ENCODE data around the gene HS3ST1. TPM values are rescaled to one million over a fixed set of nuclear protein-coding genes. Genes with fewer than 3 reads are reported as not detected.

HS3ST1 gene
- total RNA-seq, 1 experiment from 2014 or later, result 1.3 TPM

DNA sequence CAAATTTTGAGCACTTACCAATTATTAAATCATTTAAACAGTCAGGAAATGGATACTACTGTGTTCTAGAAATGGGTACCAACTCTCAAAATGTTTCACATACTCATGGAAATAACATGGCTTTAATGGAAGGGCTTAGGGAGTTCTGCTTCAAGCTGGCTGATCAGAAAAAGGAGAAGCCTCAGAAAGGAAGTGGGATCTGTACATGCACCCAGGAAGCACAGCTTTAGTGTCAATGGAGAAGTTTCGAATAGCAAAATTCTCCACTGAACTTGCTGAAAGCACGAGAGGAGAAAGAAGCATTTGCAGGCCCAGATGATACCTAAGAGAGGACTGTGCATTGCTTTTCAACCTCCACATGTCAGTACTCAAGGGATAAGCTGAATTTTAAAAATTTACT lies 11.1 kb upstream of the HS3ST1 start:
- in situ Hi-C loops (cut with HindIII; ENCODE audit: low pct_unique_long_range_greater_than_20kb, low sequenced_read_pairs), result no loop called here
- no peak for DNase-seq (ENCODE audit: low read depth, low spot score)

DNA sequence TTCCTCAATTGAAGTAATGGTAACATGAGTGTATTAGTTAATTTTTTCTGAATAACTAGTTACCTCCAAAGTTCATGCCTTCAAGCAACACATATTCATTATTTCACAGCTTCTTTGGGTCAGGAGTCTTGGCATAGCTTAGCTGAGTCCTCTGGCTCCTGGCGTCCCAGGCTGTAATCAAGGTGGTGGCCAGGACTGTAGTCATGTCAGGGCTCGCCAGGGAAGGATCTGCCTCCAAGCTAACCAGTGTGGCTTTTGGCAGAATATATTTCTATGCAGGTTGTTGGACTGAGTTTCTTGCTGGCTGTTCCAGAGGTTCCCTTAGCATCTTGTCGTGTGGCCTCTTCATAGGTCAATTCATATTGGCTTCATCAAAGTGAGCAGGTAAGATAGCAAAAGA lies 10.0 kb upstream of the HS3ST1 start:
- in situ Hi-C loops (cut with HindIII; ENCODE audit: low pct_unique_long_range_greater_than_20kb, low sequenced_read_pairs), result no loop called here
- DNase-seq (ENCODE audit: low read depth, low spot score), result no peak

GRCh38 chr4:11436673-11437072 lies 8.0 kb upstream of the HS3ST1 start:
- DNase-seq (ENCODE audit: low read depth, low spot score), result no peak
- in situ Hi-C loops (cut with HindIII; ENCODE audit: low pct_unique_long_range_greater_than_20kb, low sequenced_read_pairs), result no loop called here

- in situ Hi-C loops (cut with HindIII; ENCODE audit: low pct_unique_long_range_greater_than_20kb, low sequenced_read_pairs), result no loop called here
- no peak for DNase-seq (ENCODE audit: low read depth, low spot score)
These were observed 7.4 kb upstream of the HS3ST1 start for GRCh38 chr4:11436084-11436483.

GRCh38 chr4:11435557-11435956 lies 6.9 kb upstream of the HS3ST1 start:
- DNase-seq (ENCODE audit: low read depth, low spot score), result no peak
- in situ Hi-C loops (cut with HindIII; ENCODE audit: low pct_unique_long_range_greater_than_20kb, low sequenced_read_pairs), result no loop called here

DNA sequence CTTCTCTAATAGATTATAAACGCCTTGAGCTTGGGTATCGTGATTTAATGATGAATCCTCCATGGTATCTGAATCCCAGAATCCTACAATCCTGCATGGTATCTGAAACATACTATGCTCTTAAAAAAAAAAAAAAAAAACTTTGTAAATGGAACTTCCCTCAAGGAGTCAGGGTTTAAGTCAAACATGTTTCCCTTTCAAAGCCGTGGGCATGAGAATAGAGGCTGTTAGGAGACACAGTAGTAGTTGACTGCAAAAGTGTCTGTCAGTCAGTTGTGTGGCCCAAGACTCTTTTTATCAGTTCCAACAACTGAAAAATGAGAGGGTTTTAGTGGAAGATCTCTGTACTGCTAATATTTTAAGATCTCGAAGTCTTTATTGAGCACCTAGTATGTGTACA lies 2.4 kb upstream of the HS3ST1 start:
- no peak for DNase-seq (ENCODE audit: low read depth, low spot score)
- in situ Hi-C loops (cut with HindIII; ENCODE audit: low pct_unique_long_range_greater_than_20kb, low sequenced_read_pairs), result no loop called here

GRCh38 chr4:11430536-11430935 lies 1.8 kb upstream of the HS3ST1 start:
- in situ Hi-C loops (cut with HindIII; ENCODE audit: low pct_unique_long_range_greater_than_20kb, low sequenced_read_pairs), result no loop called here
- no peak for DNase-seq (ENCODE audit: low read depth, low spot score)

- no peak for DNase-seq (ENCODE audit: low read depth, low spot score)
- in situ Hi-C loops (cut with HindIII; ENCODE audit: low pct_unique_long_range_greater_than_20kb, low sequenced_read_pairs), result no loop called here
These were observed 978 bp upstream of the HS3ST1 start for GRCh38 chr4:11429699-11430045.

DNA sequence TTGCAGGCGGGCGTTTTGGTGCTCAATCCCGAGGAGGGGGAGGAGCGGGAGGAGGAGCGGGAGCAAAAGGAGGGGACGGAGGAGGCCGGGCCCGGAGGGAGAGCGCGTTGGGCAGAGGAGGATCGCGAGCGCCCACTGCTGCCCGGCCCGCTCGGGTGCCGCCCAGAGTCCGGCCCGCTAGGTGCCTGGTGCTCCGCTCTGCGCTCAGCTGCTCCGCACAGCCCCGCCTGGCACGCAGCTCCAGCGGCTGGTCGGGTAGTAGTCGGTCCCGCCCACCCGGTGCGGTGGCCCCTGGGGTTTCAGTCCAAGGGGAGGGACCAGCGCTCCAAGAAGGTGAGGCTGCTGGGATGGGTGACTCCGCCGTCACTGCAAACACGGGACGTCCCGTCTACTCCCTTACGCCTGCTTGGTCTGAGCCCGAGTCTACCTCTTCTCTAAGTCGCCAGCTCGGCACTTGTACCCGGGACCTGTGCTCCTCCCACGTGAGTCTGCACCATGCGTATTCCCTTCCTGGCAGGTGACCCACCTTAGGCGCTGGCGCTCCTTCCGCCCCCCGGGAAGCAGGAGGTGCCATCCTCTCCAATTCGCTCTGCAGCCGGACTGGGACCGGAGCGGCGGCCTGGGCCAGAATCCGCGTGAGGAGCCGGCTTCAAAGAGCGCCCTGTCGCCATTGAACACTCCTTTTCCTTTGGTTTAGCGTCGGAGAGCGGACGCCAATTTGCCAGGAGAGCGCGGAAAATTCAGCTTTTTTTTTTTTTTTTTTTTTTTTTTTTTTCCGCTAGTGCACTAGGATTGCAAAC lies 405 bp upstream of the HS3ST1 start:
- peak; percentile 73 for DNase-seq (ENCODE audit: low read depth, low spot score)
- in situ Hi-C loops (cut with HindIII; ENCODE audit: low pct_unique_long_range_greater_than_20kb, low sequenced_read_pairs), result no loop called here

GRCh38 chr4:11427121-11427996 lies 1.3 kb downstream of the HS3ST1 start:
- in situ Hi-C loops (cut with HindIII; ENCODE audit: low pct_unique_long_range_greater_than_20kb, low sequenced_read_pairs), result no loop called here
- no peak for DNase-seq (ENCODE audit: low read depth, low spot score)

DNA sequence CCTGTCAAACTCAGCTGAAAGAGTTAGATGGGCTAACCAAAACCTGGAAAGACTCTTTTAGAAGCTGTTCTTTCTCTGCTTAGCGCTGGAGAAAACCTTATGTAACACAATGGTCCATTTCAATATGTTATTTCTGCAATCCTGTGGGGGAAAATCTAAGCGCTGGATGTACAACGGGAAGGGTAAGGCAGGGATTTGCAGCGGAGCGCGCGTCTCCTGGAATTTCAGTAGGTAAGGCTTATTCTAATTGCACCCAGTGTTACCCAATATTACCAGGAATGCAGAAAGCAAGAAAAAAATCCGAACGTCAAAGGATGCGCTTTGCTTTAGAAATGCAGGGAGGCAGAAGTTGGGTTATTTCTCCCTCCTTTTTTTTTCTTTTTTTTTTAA lies 2.0 kb downstream of the HS3ST1 start:
- in situ Hi-C loops (cut with HindIII; ENCODE audit: low pct_unique_long_range_greater_than_20kb, low sequenced_read_pairs), result no loop called here
- DNase-seq (ENCODE audit: low read depth, low spot score), result no peak

DNA sequence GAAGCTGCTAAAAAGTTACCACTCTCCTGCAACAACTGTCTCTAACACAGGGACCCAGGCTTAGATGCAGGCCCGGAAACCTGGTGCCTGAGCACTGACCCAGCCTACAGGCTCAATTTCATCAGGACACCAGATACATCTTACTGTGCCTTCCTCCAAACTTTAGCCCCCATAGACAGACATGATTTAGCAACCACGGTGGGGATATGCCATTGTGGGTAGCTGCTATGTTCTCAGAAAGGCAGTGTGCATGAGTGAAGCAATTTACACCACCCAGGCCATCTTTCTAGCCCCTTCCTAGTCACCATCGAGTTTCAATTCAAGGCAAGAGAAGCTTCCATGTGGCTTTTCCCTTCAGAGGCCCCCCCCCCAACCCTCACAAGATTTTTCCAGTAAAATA lies 2.7 kb downstream of the HS3ST1 start:
- in situ Hi-C loops (cut with HindIII; ENCODE audit: low pct_unique_long_range_greater_than_20kb, low sequenced_read_pairs), result no loop called here
- no peak for DNase-seq (ENCODE audit: low read depth, low spot score)

DNA sequence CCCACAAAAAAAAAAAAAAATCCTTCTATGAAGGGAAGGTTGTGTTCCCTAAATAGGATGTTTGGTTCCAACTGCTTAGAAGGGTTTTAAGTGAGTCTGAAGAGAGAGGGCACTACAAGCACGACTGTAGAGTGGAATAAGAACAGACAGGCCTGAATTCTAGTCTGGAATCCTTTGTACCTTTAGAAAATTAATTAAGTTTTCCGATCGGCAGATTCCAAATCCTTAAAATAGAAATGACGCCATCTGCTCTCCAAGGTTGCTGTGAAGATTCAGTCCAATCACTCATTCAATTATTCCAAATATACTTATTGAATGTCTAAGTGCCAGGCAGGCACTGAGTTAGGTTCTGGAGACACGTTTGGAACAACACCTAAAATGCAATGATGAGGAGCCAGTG lies 3.8 kb downstream of the HS3ST1 start:
- in situ Hi-C loops (cut with HindIII; ENCODE audit: low pct_unique_long_range_greater_than_20kb, low sequenced_read_pairs), result no loop called here

GRCh38 chr4:11424000-11424399 lies 4.7 kb downstream of the HS3ST1 start:
- in situ Hi-C loops (cut with HindIII; ENCODE audit: low pct_unique_long_range_greater_than_20kb, low sequenced_read_pairs), result no loop called here
- peak; percentile 78 for DNase-seq (ENCODE audit: low read depth, low spot score)

More for the DNA sequence above, 3.8 kb downstream of the HS3ST1 start:
- no peak for DNase-seq (ENCODE audit: low read depth, low spot score)

- in situ Hi-C loops (cut with HindIII; ENCODE audit: low pct_unique_long_range_greater_than_20kb, low sequenced_read_pairs), result no loop called here
- DNase-seq (ENCODE audit: low read depth, low spot score), result no peak
These were observed 5.2 kb downstream of the HS3ST1 start for GRCh38 chr4:11423465-11423864.

DNA sequence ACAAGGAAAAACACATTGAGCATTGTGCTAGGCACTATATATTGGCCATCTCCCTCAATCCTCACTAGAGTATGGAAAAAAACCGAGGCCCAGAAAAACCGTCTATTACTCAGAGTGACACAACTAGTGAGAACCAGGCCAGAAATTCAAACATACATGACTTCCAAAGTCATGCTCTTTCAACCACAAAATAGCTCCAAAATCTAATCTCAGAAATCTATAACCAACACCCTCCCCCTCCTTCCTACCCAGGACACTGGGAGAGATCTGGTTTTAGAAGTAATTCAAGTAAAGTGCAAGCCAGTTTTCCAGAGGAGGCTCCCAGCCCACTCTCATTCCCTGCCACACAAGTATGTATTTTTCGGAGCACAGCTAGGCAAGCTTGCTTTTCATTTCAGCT lies 7.6 kb downstream of the HS3ST1 start:
- no peak for DNase-seq (ENCODE audit: low read depth, low spot score)
- in situ Hi-C loops (cut with HindIII; ENCODE audit: low pct_unique_long_range_greater_than_20kb, low sequenced_read_pairs), result no loop called here

DNA sequence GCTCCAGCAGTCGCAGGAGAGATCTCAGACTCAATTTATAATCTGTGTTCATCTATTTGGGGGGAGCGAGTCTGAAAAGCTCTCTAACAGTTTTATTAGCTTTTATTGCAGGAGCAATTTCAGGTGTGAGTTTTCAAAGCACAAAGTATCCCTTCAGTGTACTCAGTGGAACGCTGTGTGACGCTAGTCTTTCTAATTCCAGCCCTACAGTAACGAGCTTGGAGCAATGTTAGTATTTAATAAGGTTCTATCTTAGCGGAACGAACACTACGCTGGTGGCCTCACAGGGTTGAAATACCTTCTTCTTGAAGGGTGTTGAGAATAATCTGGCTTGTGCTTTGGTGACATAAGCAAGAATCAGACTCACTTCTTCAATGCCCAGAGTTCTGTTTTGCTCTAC lies 8.4 kb downstream of the HS3ST1 start:
- in situ Hi-C loops (cut with HindIII; ENCODE audit: low pct_unique_long_range_greater_than_20kb, low sequenced_read_pairs), result no loop called here
- no peak for DNase-seq (ENCODE audit: low read depth, low spot score)

- in situ Hi-C loops (cut with HindIII; ENCODE audit: low pct_unique_long_range_greater_than_20kb, low sequenced_read_pairs), result no loop called here
These were observed 10.1 kb downstream of the HS3ST1 start for GRCh38 chr4:11418610-11419009.

DNA sequence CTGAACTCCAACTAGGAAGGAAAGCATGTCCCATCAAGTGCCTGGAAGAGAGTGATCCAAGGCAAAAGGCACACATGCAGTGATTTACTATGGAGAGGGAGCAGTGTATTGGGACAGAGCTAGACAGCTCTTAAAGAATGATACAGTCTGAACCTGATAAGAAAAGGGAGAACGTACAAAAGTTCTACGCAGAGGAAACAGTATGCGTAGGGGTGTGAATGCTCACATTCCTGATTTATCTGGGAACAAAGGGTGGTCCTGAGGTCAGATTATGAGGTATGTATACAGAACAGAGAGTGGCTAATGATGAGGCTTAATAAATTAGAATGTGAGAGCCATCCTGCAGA lies 12.0 kb downstream of the HS3ST1 start:
- in situ Hi-C loops (cut with HindIII; ENCODE audit: low pct_unique_long_range_greater_than_20kb, low sequenced_read_pairs), result no loop called here
- DNase-seq (ENCODE audit: low read depth, low spot score), result no peak

More at GRCh38 chr4:11418610-11419009, 10.1 kb downstream of the HS3ST1 start:
- DNase-seq (ENCODE audit: low read depth, low spot score), result no peak
